CD4-positive, alpha-beta T cell treated with Interleukin-2 at 100 ng/mL for 4 hours (primary cell): ENCODE measurements around the gene MGST2.

Experiments used
- DNase-seq: peaks from one replicate; pipeline ENCODE4 v3.0.0-alpha.2; 2020; ENCODE audit warnings: low spot score

MGST2 gene

GRCh38 chr4:139738846-139739613 is 73.4 kb downstream of the MGST2 start:
- DNase-seq, result no peak

GRCh38 chr4:139740121-139740520 is 74.5 kb downstream of the MGST2 start:
- no peak for DNase-seq

- DNase-seq, result no peak
Measured at GRCh38 chr4:139740531-139741041, 75.0 kb downstream of the MGST2 start.

GRCh38 chr4:139743027-139743426 is 77.4 kb downstream of the MGST2 start:
- no peak for DNase-seq

GRCh38 chr4:139744232-139744631 is 78.6 kb downstream of the MGST2 start:
- no peak for DNase-seq

GRCh38 chr4:139745111-139745639 is 79.6 kb downstream of the MGST2 start:
- DNase-seq, result no peak

- no peak for DNase-seq
Measured at GRCh38 chr4:139746431-139747171, 81.0 kb downstream of the MGST2 start.

GRCh38 chr4:139749338-139749737 is 83.7 kb downstream of the MGST2 start:
- DNase-seq, result no peak

GRCh38 chr4:139749835-139750498 is 84.3 kb downstream of the MGST2 start:
- no peak for DNase-seq

- DNase-seq, result no peak
Measured at GRCh38 chr4:139753686-139754085, 88.1 kb downstream of the MGST2 start.
